ACHN (cell line): ENCODE data around the gene OR8D4.
"Not testable (repeated sequence)": the region's sequence is repeated elsewhere in the genome, so short reads cannot be mapped to it uniquely, and the experiment has no call there.

Source experiments
- DNase-seq: peaks from one replicate; pipeline ENCODE4 v3.0.0-alpha.2; 2015
- in situ Hi-C: cut with HindIII; loops from 2 replicates; pipeline ENCODE4 v1.10.0; 2017; ENCODE audit warnings: low sequenced_read_pairs, low pct_ligation_motif_present, low pct_unique_long_range_greater_than_20kb

OR8D4 gene

GRCh38 chr11:123901867-123902266 lies at the start of gene OR8D4:
Gene OR8D4 (plus strand): TSS chr11:123902167. CDS start chr11:123906432, 4,265 bp downstream.
- in situ Hi-C loops: no loop called here
- no peak for DNase-seq

GRCh38 chr11:123852321-123852720 lies 49.6 kb upstream of the OR8D4 start:
- no peak for DNase-seq
- in situ Hi-C loops: no loop called here

- no peak for DNase-seq
- in situ Hi-C loops: no loop called here
These were observed 48.9 kb upstream of the OR8D4 start for GRCh38 chr11:123853038-123853437.

GRCh38 chr11:123856444-123856843 lies 45.5 kb upstream of the OR8D4 start:
- no peak for DNase-seq
- in situ Hi-C loops: no loop called here

- in situ Hi-C loops: no loop called here
- DNase-seq: no peak
These were observed 42.2 kb upstream of the OR8D4 start for GRCh38 chr11:123859731-123860130.

- in situ Hi-C loops, DNase-seq: not testable (repeated sequence)
These were observed 36.7 kb upstream of the OR8D4 start for GRCh38 chr11:123865293-123865692.

GRCh38 chr11:123867795-123868194 lies 34.2 kb upstream of the OR8D4 start:
- DNase-seq, in situ Hi-C loops: not testable (repeated sequence)

GRCh38 chr11:123880912-123881311 lies 21.1 kb upstream of the OR8D4 start:
- DNase-seq: no peak
- in situ Hi-C loops: no loop called here

GRCh38 chr11:123885570-123885969 lies 16.4 kb upstream of the OR8D4 start, which contains the start of gene TMEM225:
Gene TMEM225 (minus strand): TSS chr11:123885670. CDS start chr11:123885425, 245 bp downstream.
- no peak for DNase-seq

GRCh38 chr11:123892031-123892430 lies 9.9 kb upstream of the OR8D4 start:
- in situ Hi-C loops: no loop called here
- DNase-seq: no peak

More at GRCh38 chr11:123885570-123885969, 16.4 kb upstream of the OR8D4 start, which contains the start of gene TMEM225:
- in situ Hi-C loops: no loop called here

- DNase-seq: no peak
- in situ Hi-C loops: no loop called here
These were observed 2.2 kb upstream of the OR8D4 start for GRCh38 chr11:123899792-123900191.

- in situ Hi-C loops: no loop called here
- no peak for DNase-seq
These were observed 2.0 kb downstream of the OR8D4 start for GRCh38 chr11:123903932-123904331.

- in situ Hi-C loops: no loop called here
- DNase-seq: no peak
These were observed 3.0 kb downstream of the OR8D4 start for GRCh38 chr11:123904932-123905331.

GRCh38 chr11:123905826-123906225 lies 3.9 kb downstream of the OR8D4 start:
- no peak for DNase-seq
- in situ Hi-C loops: no loop called here

GRCh38 chr11:123920943-123921342 lies 19.0 kb downstream of the OR8D4 start:
- no peak for DNase-seq
- in situ Hi-C loops: no loop called here

- no peak for DNase-seq
- in situ Hi-C loops: no loop called here
These were observed 22.1 kb downstream of the OR8D4 start for GRCh38 chr11:123924027-123924426.

GRCh38 chr11:123939317-123939716 lies 37.4 kb downstream of the OR8D4 start, which contains the start of gene OR4D5:
Gene OR4D5 (plus strand): TSS chr11:123939617. CDS start chr11:123939617, 0 bp downstream.
- no peak for DNase-seq
- in situ Hi-C loops: no loop called here

- no peak for DNase-seq
These were observed 40.4 kb downstream of the OR8D4 start for GRCh38 chr11:123942413-123942812.

GRCh38 chr11:123943738-123944137 lies 41.8 kb downstream of the OR8D4 start, which contains the start of gene OR6T1:
Gene OR6T1 (minus strand): TSS chr11:123943838. CDS start chr11:123943838, 0 bp downstream.
- in situ Hi-C loops: no loop called here
- DNase-seq: no peak

More at GRCh38 chr11:123942413-123942812, 40.4 kb downstream of the OR8D4 start:
- in situ Hi-C loops: no loop called here

- no peak for DNase-seq
- in situ Hi-C loops: no loop called here
These were observed 43.2 kb downstream of the OR8D4 start for GRCh38 chr11:123945132-123945531.

GRCh38 chr11:123956752-123957151 lies 54.8 kb downstream of the OR8D4 start:
- in situ Hi-C loops: no loop called here
- DNase-seq: no peak
